ENCODE results near the gene F12. TPM values are rescaled to one million over a fixed set of nuclear protein-coding genes. Genes with fewer than 3 reads are reported as not detected.

Gene F12
- total RNA-seq, 1 donor from 2014 or later = 1.4 TPM

- DNase-seq (ENCODE audit: low spot score) = no peak
- H3K27ac Mint-ChIP-seq (ENCODE audit: unreplicated experiment) = no peak overlapping the region
- peaks cover 6% of the 10 kb centered on the region for H3K4me1 Mint-ChIP-seq (ENCODE audit: unreplicated experiment)
- H3K27me3 Mint-ChIP-seq (ENCODE audit: unreplicated experiment) = peaks cover 13% of the 10 kb centered on the region
- H3K36me3 Mint-ChIP-seq (ENCODE audit: low read depth, unreplicated experiment) = peaks cover 17% of the 10 kb centered on the region
- no peak overlapping the region for H3K4me3 Mint-ChIP-seq (ENCODE audit: unreplicated experiment)
- no peak for TF ChIP-seq CTCF (IDR thresholded peaks at IDR 0.05; ENCODE audit: unreplicated experiment)
- no peaks in the 10 kb centered on the region for H3K9me3 Mint-ChIP-seq (ENCODE audit: unreplicated experiment)
These were observed 24.4 kb upstream of the F12 start for GRCh38 chr5:177433658-177434217.

GRCh38 chr5:177432839-177433657, 23.7 kb upstream of the F12 start:
- Mint-ChIP-seq H3K27ac (ENCODE audit: unreplicated experiment) (no peak overlapping the region), H3K4me1 (ENCODE audit: unreplicated experiment) (peaks cover 6% of the 10 kb centered on the region), H3K27me3 (ENCODE audit: unreplicated experiment) (peaks cover 8% of the 10 kb centered on the region), H3K4me3 (ENCODE audit: unreplicated experiment) (no peak overlapping the region), H3K9me3 (ENCODE audit: unreplicated experiment) (no peaks in the 10 kb centered on the region), H3K36me3 (ENCODE audit: low read depth, unreplicated experiment) (peaks cover 16% of the 10 kb centered on the region)
- no peak for TF ChIP-seq CTCF (IDR thresholded peaks at IDR 0.05; ENCODE audit: unreplicated experiment)
- DNase-seq (ENCODE audit: low spot score) = no peak

GRCh38 chr5:177432143-177432838, 22.9 kb upstream of the F12 start:
- peaks cover 8% of the 10 kb centered on the region for H3K27me3 Mint-ChIP-seq (ENCODE audit: unreplicated experiment)
- no peak overlapping the region for H3K27ac Mint-ChIP-seq (ENCODE audit: unreplicated experiment)
- TF ChIP-seq CTCF (IDR thresholded peaks at IDR 0.05; ENCODE audit: unreplicated experiment) = no peak
- no peak overlapping the region for H3K4me3 Mint-ChIP-seq (ENCODE audit: unreplicated experiment)
- DNase-seq (ENCODE audit: low spot score) = no peak
- H3K36me3 Mint-ChIP-seq (ENCODE audit: low read depth, unreplicated experiment) = peaks cover 11% of the 10 kb centered on the region
- peaks cover 10% of the 10 kb centered on the region for H3K4me1 Mint-ChIP-seq (ENCODE audit: unreplicated experiment)
- no peaks in the 10 kb centered on the region for H3K9me3 Mint-ChIP-seq (ENCODE audit: unreplicated experiment)

- Mint-ChIP-seq H3K27me3 (ENCODE audit: unreplicated experiment) (peaks cover 10% of the 10 kb centered on the region), H3K4me3 (ENCODE audit: unreplicated experiment) (no peak overlapping the region), H3K4me1 (ENCODE audit: unreplicated experiment) (peaks cover 11% of the 10 kb centered on the region), H3K9me3 (ENCODE audit: unreplicated experiment) (no peaks in the 10 kb centered on the region), H3K27ac (ENCODE audit: unreplicated experiment) (no peak overlapping the region), H3K36me3 (ENCODE audit: low read depth, unreplicated experiment) (peaks cover 3% of the 10 kb centered on the region)
- DNase-seq (ENCODE audit: low spot score) = no peak
- no peak for TF ChIP-seq CTCF (IDR thresholded peaks at IDR 0.05; ENCODE audit: unreplicated experiment)
These were observed 22.2 kb upstream of the F12 start for GRCh38 chr5:177431317-177432142.
